ENCODE data around the gene AKAP1.

AKAP1 gene

DNA sequence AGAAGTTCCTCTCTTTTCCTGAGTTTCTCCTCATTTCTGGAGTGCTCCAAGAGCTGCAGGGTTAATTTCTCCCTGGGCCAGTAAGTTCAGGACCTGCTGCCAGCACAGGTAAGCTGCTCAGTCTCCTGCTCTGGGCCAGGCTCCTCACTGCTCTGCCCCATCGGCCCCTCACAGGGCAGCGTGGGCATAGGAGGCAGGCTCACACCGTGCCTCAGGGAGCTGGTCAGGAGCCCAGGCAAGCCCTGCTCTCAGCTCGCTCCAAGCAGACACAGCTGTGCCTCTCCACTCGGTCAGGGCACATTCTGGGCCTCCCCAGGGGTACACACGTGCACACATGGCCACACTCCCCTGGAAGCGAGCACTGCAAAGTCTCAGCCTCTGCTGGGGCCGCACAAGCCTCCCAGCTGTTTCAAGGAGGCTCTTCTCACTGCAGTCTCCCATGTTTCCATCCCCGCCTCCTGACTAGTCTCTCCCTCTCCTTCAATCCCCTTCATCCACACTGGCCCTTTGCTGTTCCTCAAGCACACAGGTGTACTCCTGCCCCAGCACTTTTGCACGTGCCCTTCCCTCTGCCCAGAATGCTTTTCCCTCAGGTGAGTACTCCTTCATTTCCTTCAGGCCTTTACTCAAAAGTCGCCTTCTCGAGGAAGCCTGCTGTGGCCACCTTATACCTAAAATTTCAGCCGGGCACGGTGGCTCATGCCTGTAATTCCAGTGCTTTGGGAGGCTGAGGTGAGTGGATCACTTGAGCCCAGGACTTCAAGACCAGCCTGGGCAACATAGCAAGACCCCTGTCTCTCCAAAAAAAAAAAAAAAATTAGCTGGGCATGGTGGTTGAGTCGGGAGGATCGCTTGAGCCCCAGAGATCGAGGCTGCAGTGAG is 53.2 kb downstream of the AKAP1 start:
- no peak overlapping the region for H3K9ac ChIP-seq (ENCODE audit: low read depth in 1 of 2, low read length in 2 of 2)
- H3K27me3 ChIP-seq (ENCODE audit: control insufficient read depth in 1 of 2, insufficient read depth in 2 of 2, low read length in 2 of 2): no peaks in the 10 kb centered on the region
- no peaks in the 10 kb centered on the region for H3K36me3 ChIP-seq (ENCODE audit: control insufficient read depth in 1 of 2, insufficient read depth in 2 of 2, low read length in 2 of 2)
- peaks cover 0 to 3% of the 10 kb centered on the region in 2 donors for H3K4me1 ChIP-seq (ENCODE audit: control insufficient read depth in 1 of 2, insufficient read depth in 2 of 2, low read length in 2 of 2)
- H3K27ac ChIP-seq (ENCODE audit: low read depth, low read length): no peak overlapping the region
- no peaks in the 10 kb centered on the region for H3K9me3 ChIP-seq (ENCODE audit: control insufficient read depth in 1 of 2, low read length in 2 of 2)
- H3K4me3 ChIP-seq (ENCODE audit: low read depth in 1 of 2, low read length in 2 of 2): no peak overlapping the region

- Histone ChIP-seq H3K9me3 (ENCODE audit: control insufficient read depth in 1 of 2, low read length in 2 of 2) (no peaks in the 10 kb centered on the region), H3K4me1 (ENCODE audit: control insufficient read depth in 1 of 2, insufficient read depth in 2 of 2, low read length in 2 of 2) (peaks cover 0 to 3% of the 10 kb centered on the region in 2 donors), H3K4me3 (ENCODE audit: low read depth in 1 of 2, low read length in 2 of 2) (no peak overlapping the region), H3K36me3 (ENCODE audit: control insufficient read depth in 1 of 2, insufficient read depth in 2 of 2, low read length in 2 of 2) (no peaks in the 10 kb centered on the region), H3K27ac (ENCODE audit: low read depth, low read length) (no peak overlapping the region), H3K9ac (ENCODE audit: low read depth in 1 of 2, low read length in 2 of 2) (no peak overlapping the region), H3K27me3 (ENCODE audit: control insufficient read depth in 1 of 2, insufficient read depth in 2 of 2, low read length in 2 of 2) (no peaks in the 10 kb centered on the region)
Measured at GRCh38 chr17:57138956-57139576, 54.0 kb downstream of the AKAP1 start.

DNA sequence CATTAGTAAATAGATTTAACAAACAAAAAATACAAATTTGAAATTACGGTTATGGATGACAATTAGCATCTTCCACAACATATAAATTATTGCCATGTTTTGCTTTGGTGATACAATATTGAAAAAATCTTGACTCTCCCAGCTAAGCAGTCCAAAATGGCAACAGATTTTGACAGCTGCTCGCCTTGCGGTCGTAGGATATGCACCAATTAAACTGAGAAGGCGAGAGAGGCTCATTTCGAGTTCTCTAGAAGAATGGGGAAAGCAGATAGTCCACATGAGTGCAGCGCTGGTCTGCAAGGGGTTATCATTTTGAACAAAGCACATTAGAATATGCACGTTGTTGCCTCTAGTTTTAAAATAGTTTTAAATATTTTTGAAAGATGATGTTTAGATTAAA is 55.3 kb downstream of the AKAP1 start:
- H3K27ac ChIP-seq (ENCODE audit: low read depth, low read length): no peak overlapping the region
- no peaks in the 10 kb centered on the region for H3K36me3 ChIP-seq (ENCODE audit: control insufficient read depth in 1 of 2, insufficient read depth in 2 of 2, low read length in 2 of 2)
- H3K27me3 ChIP-seq (ENCODE audit: control insufficient read depth in 1 of 2, insufficient read depth in 2 of 2, low read length in 2 of 2): no peaks in the 10 kb centered on the region
- peaks cover 0 to 3% of the 10 kb centered on the region in 2 donors for H3K4me1 ChIP-seq (ENCODE audit: control insufficient read depth in 1 of 2, insufficient read depth in 2 of 2, low read length in 2 of 2)
- H3K9ac ChIP-seq (ENCODE audit: low read depth in 1 of 2, low read length in 2 of 2): no peak overlapping the region
- H3K9me3 ChIP-seq (ENCODE audit: control insufficient read depth in 1 of 2, low read length in 2 of 2): no peaks in the 10 kb centered on the region
- H3K4me3 ChIP-seq (ENCODE audit: low read depth in 1 of 2, low read length in 2 of 2): no peak overlapping the region

GRCh38 chr17:57142925-57143324 is 57.9 kb downstream of the AKAP1 start:
- H3K9ac ChIP-seq (ENCODE audit: low read depth in 1 of 2, low read length in 2 of 2): no peak overlapping the region
- H3K27ac ChIP-seq (ENCODE audit: low read depth, low read length): no peak overlapping the region
- no peaks in the 10 kb centered on the region for H3K27me3 ChIP-seq (ENCODE audit: control insufficient read depth in 1 of 2, insufficient read depth in 2 of 2, low read length in 2 of 2)
- no peaks in the 10 kb centered on the region for H3K9me3 ChIP-seq (ENCODE audit: control insufficient read depth in 1 of 2, low read length in 2 of 2)
- no peaks in the 10 kb centered on the region for H3K36me3 ChIP-seq (ENCODE audit: control insufficient read depth in 1 of 2, insufficient read depth in 2 of 2, low read length in 2 of 2)
- H3K4me3 ChIP-seq (ENCODE audit: low read depth in 1 of 2, low read length in 2 of 2): no peak overlapping the region
- H3K4me1 ChIP-seq (ENCODE audit: control insufficient read depth in 1 of 2, insufficient read depth in 2 of 2, low read length in 2 of 2): peaks cover 0 to 3% of the 10 kb centered on the region in 2 donors

GRCh38 chr17:57143361-57143760 is 58.3 kb downstream of the AKAP1 start:
- peaks cover 0 to 3% of the 10 kb centered on the region in 2 donors for H3K4me1 ChIP-seq (ENCODE audit: control insufficient read depth in 1 of 2, insufficient read depth in 2 of 2, low read length in 2 of 2)
- no peaks in the 10 kb centered on the region for H3K27me3 ChIP-seq (ENCODE audit: control insufficient read depth in 1 of 2, insufficient read depth in 2 of 2, low read length in 2 of 2)
- H3K9me3 ChIP-seq (ENCODE audit: control insufficient read depth in 1 of 2, low read length in 2 of 2): no peaks in the 10 kb centered on the region
- H3K9ac ChIP-seq (ENCODE audit: low read depth in 1 of 2, low read length in 2 of 2): no peak overlapping the region
- no peaks in the 10 kb centered on the region for H3K36me3 ChIP-seq (ENCODE audit: control insufficient read depth in 1 of 2, insufficient read depth in 2 of 2, low read length in 2 of 2)
- no peak overlapping the region for H3K27ac ChIP-seq (ENCODE audit: low read depth, low read length)
- no peak overlapping the region for H3K4me3 ChIP-seq (ENCODE audit: low read depth in 1 of 2, low read length in 2 of 2)

DNA sequence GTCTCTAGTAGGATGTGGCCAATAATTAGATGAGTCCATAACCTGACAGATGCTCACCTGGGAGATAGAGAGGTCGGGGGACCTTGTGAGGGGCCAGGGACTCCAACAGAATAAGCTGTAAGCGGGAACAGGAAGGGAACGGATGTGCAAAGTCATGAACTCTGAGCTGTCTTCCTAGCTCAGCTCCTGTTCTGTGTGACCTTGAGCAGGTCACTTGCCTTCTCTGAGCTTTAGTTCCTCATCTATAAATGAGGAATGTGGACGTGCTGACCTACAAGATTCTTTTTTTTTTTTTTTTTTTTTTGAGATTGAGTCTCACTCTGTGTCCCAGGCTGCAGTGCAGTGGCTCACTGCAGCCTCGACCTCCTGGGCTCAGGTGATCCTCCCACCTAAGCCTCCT is 58.9 kb downstream of the AKAP1 start:
- Histone ChIP-seq H3K27me3 (ENCODE audit: control insufficient read depth in 1 of 2, insufficient read depth in 2 of 2, low read length in 2 of 2) (no peaks in the 10 kb centered on the region), H3K36me3 (ENCODE audit: control insufficient read depth in 1 of 2, insufficient read depth in 2 of 2, low read length in 2 of 2) (no peaks in the 10 kb centered on the region), H3K9me3 (ENCODE audit: control insufficient read depth in 1 of 2, low read length in 2 of 2) (no peaks in the 10 kb centered on the region), H3K9ac (ENCODE audit: low read depth in 1 of 2, low read length in 2 of 2) (no peak overlapping the region), H3K4me1 (ENCODE audit: control insufficient read depth in 1 of 2, insufficient read depth in 2 of 2, low read length in 2 of 2) (peaks cover 0 to 3% of the 10 kb centered on the region in 2 donors), H3K27ac (ENCODE audit: low read depth, low read length) (no peak overlapping the region), H3K4me3 (ENCODE audit: low read depth in 1 of 2, low read length in 2 of 2) (no peak overlapping the region)

DNA sequence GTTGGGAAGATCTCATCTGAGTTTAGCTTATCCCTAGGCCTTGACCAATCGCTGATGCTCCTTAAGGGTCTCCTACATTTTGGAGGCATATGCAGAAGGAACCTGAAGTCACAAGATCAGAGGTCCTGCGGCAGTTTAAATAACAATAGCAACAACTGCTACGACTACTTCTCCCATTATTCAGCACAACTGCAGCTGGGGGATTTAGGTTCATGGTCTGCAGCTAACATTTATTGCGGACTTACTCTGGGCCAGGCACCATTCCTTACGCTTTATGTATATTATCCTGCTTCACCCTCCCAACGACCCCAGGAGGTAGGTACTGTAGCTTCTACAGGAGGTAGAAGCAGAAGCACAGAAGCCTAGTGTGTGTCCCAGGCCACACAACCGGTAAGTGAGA is 59.5 kb downstream of the AKAP1 start:
- Histone ChIP-seq H3K9me3 (ENCODE audit: control insufficient read depth in 1 of 2, low read length in 2 of 2) (no peaks in the 10 kb centered on the region), H3K27me3 (ENCODE audit: control insufficient read depth in 1 of 2, insufficient read depth in 2 of 2, low read length in 2 of 2) (no peaks in the 10 kb centered on the region), H3K4me1 (ENCODE audit: control insufficient read depth in 1 of 2, insufficient read depth in 2 of 2, low read length in 2 of 2) (peaks cover 0 to 3% of the 10 kb centered on the region in 2 donors), H3K4me3 (ENCODE audit: low read depth in 1 of 2, low read length in 2 of 2) (no peak overlapping the region), H3K36me3 (ENCODE audit: control insufficient read depth in 1 of 2, insufficient read depth in 2 of 2, low read length in 2 of 2) (no peaks in the 10 kb centered on the region), H3K9ac (ENCODE audit: low read depth in 1 of 2, low read length in 2 of 2) (no peak overlapping the region), H3K27ac (ENCODE audit: low read depth, low read length) (no peak overlapping the region)

DNA sequence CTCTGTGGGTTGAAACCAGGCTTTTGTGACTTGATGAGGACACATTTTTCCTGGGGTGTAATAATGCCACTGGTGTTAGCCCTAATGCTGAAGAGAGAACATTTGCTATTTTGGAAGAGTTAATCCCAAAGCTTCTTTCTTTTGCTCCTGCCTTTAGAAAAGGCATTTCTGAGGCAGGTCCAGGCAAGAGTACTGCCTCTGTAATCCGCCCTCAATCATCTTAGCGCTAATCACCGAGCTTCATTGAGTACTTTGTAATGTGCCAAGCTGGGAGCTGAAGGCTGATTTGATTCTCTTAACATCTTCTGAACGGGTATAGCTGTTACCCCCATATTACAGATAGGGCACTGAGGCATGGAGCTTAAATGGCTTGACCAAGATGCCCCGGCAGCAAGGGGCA is 60.3 kb downstream of the AKAP1 start:
- no peak overlapping the region for H3K27ac ChIP-seq (ENCODE audit: low read depth, low read length)
- H3K9ac ChIP-seq (ENCODE audit: low read depth in 1 of 2, low read length in 2 of 2): no peak overlapping the region
- H3K9me3 ChIP-seq (ENCODE audit: control insufficient read depth in 1 of 2, low read length in 2 of 2): no peaks in the 10 kb centered on the region
- peaks cover 0 to 3% of the 10 kb centered on the region in 2 donors for H3K4me1 ChIP-seq (ENCODE audit: control insufficient read depth in 1 of 2, insufficient read depth in 2 of 2, low read length in 2 of 2)
- H3K4me3 ChIP-seq (ENCODE audit: low read depth in 1 of 2, low read length in 2 of 2): no peak overlapping the region
- no peaks in the 10 kb centered on the region for H3K27me3 ChIP-seq (ENCODE audit: control insufficient read depth in 1 of 2, insufficient read depth in 2 of 2, low read length in 2 of 2)
- H3K36me3 ChIP-seq (ENCODE audit: control insufficient read depth in 1 of 2, insufficient read depth in 2 of 2, low read length in 2 of 2): no peaks in the 10 kb centered on the region

- no peak overlapping the region for H3K4me3 ChIP-seq (ENCODE audit: low read depth in 1 of 2, low read length in 2 of 2)
- no peaks in the 10 kb centered on the region for H3K9me3 ChIP-seq (ENCODE audit: control insufficient read depth in 1 of 2, low read length in 2 of 2)
- H3K9ac ChIP-seq (ENCODE audit: low read depth in 1 of 2, low read length in 2 of 2): no peak overlapping the region
- no peaks in the 10 kb centered on the region for H3K27me3 ChIP-seq (ENCODE audit: control insufficient read depth in 1 of 2, insufficient read depth in 2 of 2, low read length in 2 of 2)
- H3K4me1 ChIP-seq (ENCODE audit: control insufficient read depth in 1 of 2, insufficient read depth in 2 of 2, low read length in 2 of 2): peaks cover 0 to 3% of the 10 kb centered on the region in 2 donors
- H3K36me3 ChIP-seq (ENCODE audit: control insufficient read depth in 1 of 2, insufficient read depth in 2 of 2, low read length in 2 of 2): no peaks in the 10 kb centered on the region
- no peak overlapping the region for H3K27ac ChIP-seq (ENCODE audit: low read depth, low read length)
Measured at GRCh38 chr17:57146273-57146672, 61.2 kb downstream of the AKAP1 start.

GRCh38 chr17:57151798-57152197 is 66.8 kb downstream of the AKAP1 start:
- H3K9ac ChIP-seq (ENCODE audit: low read depth in 1 of 2, low read length in 2 of 2): no peak overlapping the region
- H3K4me3 ChIP-seq (ENCODE audit: low read depth in 1 of 2, low read length in 2 of 2): no peak overlapping the region
- H3K4me1 ChIP-seq (ENCODE audit: control insufficient read depth in 1 of 2, insufficient read depth in 2 of 2, low read length in 2 of 2): no peaks in the 10 kb centered on the region
- no peaks in the 10 kb centered on the region for H3K27me3 ChIP-seq (ENCODE audit: control insufficient read depth in 1 of 2, insufficient read depth in 2 of 2, low read length in 2 of 2)
- no peak overlapping the region for H3K27ac ChIP-seq (ENCODE audit: low read depth, low read length)
- no peaks in the 10 kb centered on the region for H3K36me3 ChIP-seq (ENCODE audit: control insufficient read depth in 1 of 2, insufficient read depth in 2 of 2, low read length in 2 of 2)
- no peaks in the 10 kb centered on the region for H3K9me3 ChIP-seq (ENCODE audit: control insufficient read depth in 1 of 2, low read length in 2 of 2)
